GM19240 (cell line): Measurements from ENCODE around the gene COL1A2.

ENCODE experiments used
- DNase-seq: peaks from one replicate; pipeline ENCODE4 v3.0.0; 2011; ENCODE audit warnings: low spot score; ENCODE audit not compliant: insufficient read length

The COL1A2 gene

DNA sequence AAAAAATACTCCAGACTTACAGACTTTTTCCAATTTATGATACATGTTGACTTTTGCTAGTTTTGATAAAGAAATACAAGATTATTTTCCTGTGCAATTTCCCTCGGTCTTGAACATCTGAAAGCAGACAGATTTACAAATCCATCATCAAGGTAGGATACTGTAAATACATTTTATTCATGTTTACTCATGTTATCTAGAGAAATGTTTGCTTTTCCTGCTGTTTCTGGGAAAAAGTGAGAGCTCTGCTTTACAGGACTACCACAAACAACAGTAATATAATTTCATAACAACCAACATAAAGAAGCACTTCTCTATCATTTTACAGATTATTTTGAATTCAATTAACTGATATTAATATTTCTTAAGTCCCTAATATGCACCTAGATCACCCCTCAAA is 83.2 kb downstream of the COL1A2 start:
- no peak for DNase-seq

- no peak for DNase-seq
Measured at GRCh38 chr7:94478648-94479214, 84.0 kb downstream of the COL1A2 start.
